IMR-90 (cell line): ENCODE results near the gene D2HGDH. TPM values are rescaled to one million over a fixed set of nuclear protein-coding genes. Genes with fewer than 3 reads are reported as not detected.

Experiments
- ATAC-seq: fragments of 200-7000 bp; cut with Tn5 transposase; 2 replicates; pipeline ENCODE4 v1.9.1; 2020; ENCODE audit warnings: low read depth, mild to moderate bottlenecking, moderate library complexity
- BruUV-seq: library from RNA; stranded (reverse); fragments of 400-500 nt; replicated peaks from 2 replicates; lab custom pipeline; 2021; lab: Mats Ljungman, UMichigan
- CTCF ChIA-PET: fragments of 300-600 bp; formaldehyde crosslinking; extraction: SDS; loops from one replicate; lab custom pipeline; 2021; ENCODE audit warnings: antibody characterized with exemption; lab: Yijun Ruan, JAX
- POLR2A ChIA-PET: fragments of 300-600 bp; sonication (Branson Sonifier 250); formaldehyde crosslinking; loops from one replicate; lab custom pipeline; 2022; ENCODE audit warnings: antibody characterized with exemption; ENCODE audit not compliant: unreplicated experiment; lab: Charles Lee
- DNase-seq: peaks from one replicate; pipeline ENCODE4 v3.0.0; 2013
- H2AFZ ChIP-seq: replicated peaks from 2 replicates; pipeline ENCODE3; 2013; ENCODE audit warnings: low read length, mild to moderate bottlenecking; ENCODE audit not compliant: poor library complexity
- H2AK5ac ChIP-seq: 2 replicates; pipeline ENCODE4 v1.6.1; 2013; ENCODE audit warnings: low read depth, low read length, inconsistent platforms
- H2AK9ac ChIP-seq: replicated peaks from 2 replicates; pipeline ENCODE3; 2013; ENCODE audit warnings: mild to moderate bottlenecking, low read depth, low read length, moderate library complexity; ENCODE audit not compliant: poor library complexity
- H2BK120ac ChIP-seq: 2 replicates; pipeline ENCODE4 v1.6.1; 2013; ENCODE audit warnings: low read depth, low read length, inconsistent platforms
- H2BK15ac ChIP-seq: 3 replicates; pipeline ENCODE4 v1.6.1; 2013; ENCODE audit warnings: low read depth, low read length, inconsistent platforms
- H2BK20ac ChIP-seq: 2 replicates; pipeline ENCODE4 v1.6.1; 2013; ENCODE audit warnings: low read depth, mild to moderate bottlenecking, inconsistent platforms, low read length, moderate library complexity
- H2BK5ac ChIP-seq: 2 replicates; pipeline ENCODE4 v1.6.1; 2013; ENCODE audit warnings: mild to moderate bottlenecking, low read depth, low read length, inconsistent platforms; ENCODE audit not compliant: poor library complexity, severe bottlenecking
- H3K14ac ChIP-seq: replicated peaks from 2 replicates; pipeline ENCODE4 v1.6.1; 2013; ENCODE audit warnings: low read depth, low read length, inconsistent platforms
- H3K18ac ChIP-seq: 2 replicates; pipeline ENCODE4 v1.6.1; 2013; ENCODE audit warnings: low read depth, low read length, control low read depth
- H3K23ac ChIP-seq: 2 replicates; pipeline ENCODE4 v1.6.1; 2013; ENCODE audit warnings: low read depth, low read length, inconsistent platforms
- H3K27ac ChIP-seq: 2 replicates; pipeline ENCODE4 v1.5.1; 2013; ENCODE audit warnings: mild to moderate bottlenecking, control low read depth, low read length; ENCODE audit not compliant: insufficient read depth
- H3K27me3 ChIP-seq: 2 replicates; pipeline ENCODE4 v1.6.1; 2013; ENCODE audit warnings: low read length; ENCODE audit not compliant: control insufficient read depth, insufficient read depth
- H3K36me3 ChIP-seq: 2 replicates; pipeline ENCODE4 v1.6.1; 2013; ENCODE audit warnings: low read length, mixed read lengths; ENCODE audit not compliant: control insufficient read depth, insufficient read depth
- H3K4ac ChIP-seq: 2 replicates; pipeline ENCODE4 v1.6.1; 2013; ENCODE audit warnings: low read depth, low read length, inconsistent platforms
- H3K4me1 ChIP-seq: 2 replicates; pipeline ENCODE4 v1.6.1; 2013; ENCODE audit warnings: low read length, mixed read lengths; ENCODE audit not compliant: control insufficient read depth, insufficient read depth
- H3K4me2 ChIP-seq: 2 replicates; pipeline ENCODE4 v1.6.1; 2013; ENCODE audit warnings: low read depth, mild to moderate bottlenecking, control low read depth, low read length, moderate library complexity
- H3K4me3 ChIP-seq: 2 replicates; pipeline ENCODE4 v1.5.1; 2013; ENCODE audit warnings: low read depth, mild to moderate bottlenecking, control low read depth, low read length, moderate library complexity; ENCODE audit not compliant: insufficient read depth
- H3K56ac ChIP-seq: 2 replicates; pipeline ENCODE4 v1.6.1; 2013; ENCODE audit warnings: low read length, inconsistent platforms; ENCODE audit not compliant: insufficient read depth; ENCODE audit errors: extremely low read depth
- H3K79me1 ChIP-seq, 2 experiments: 2 replicates each; pipeline ENCODE4 v1.6.1; 2013; ENCODE audit warnings: low read length in 2 of 2, inconsistent platforms in 1 of 2, low read depth in 1 of 2
- H3K9ac ChIP-seq: 2 replicates; pipeline ENCODE4 v1.6.1; 2013; ENCODE audit warnings: low read depth, low read length, control low read depth
- H3K9me1 ChIP-seq: 2 replicates; pipeline ENCODE4 v1.6.1; 2013; ENCODE audit warnings: low read length, inconsistent platforms; ENCODE audit not compliant: insufficient read depth
- H3K9me3 ChIP-seq: 2 replicates; pipeline ENCODE4 v1.6.1; 2013; ENCODE audit warnings: low read length; ENCODE audit not compliant: control insufficient read depth, insufficient read depth
- H4K20me1 ChIP-seq: 2 replicates; pipeline ENCODE4 v1.6.1; 2013; ENCODE audit warnings: low read length, inconsistent platforms; ENCODE audit not compliant: insufficient read depth
- H4K5ac ChIP-seq: 2 replicates; pipeline ENCODE4 v1.6.1; 2013; ENCODE audit warnings: mild to moderate bottlenecking, low read depth, low read length, control low read depth
- H4K8ac ChIP-seq, 2 experiments: 2 replicates each; pipeline ENCODE4 v1.6.1; 2013; ENCODE audit warnings: low read depth in 2 of 2, low read length in 2 of 2, control low read depth in 1 of 2, inconsistent platforms in 1 of 2
- H4K91ac ChIP-seq: 2 replicates; pipeline ENCODE4 v1.6.1; 2013; ENCODE audit warnings: low read depth, low read length, inconsistent platforms; ENCODE audit not compliant: insufficient read depth
- BHLHE40 ChIP-seq: fragments of 150-350 bp; IDR thresholded peaks from 2 replicates; pipeline ENCODE4 v1.6.1; 2016; ENCODE audit warnings: mild to moderate bottlenecking, low read depth, low read length
- CEBPB ChIP-seq: IDR thresholded peaks from 2 replicates; pipeline ENCODE4 v1.6.1; 2012; ENCODE audit warnings: low read depth, low read length, improper control_type of control experiment
- CHD1 ChIP-seq: IDR thresholded peaks from 2 replicates; pipeline ENCODE4 v1.6.1; 2012; ENCODE audit warnings: low read depth, low read length, improper control_type of control experiment
- CTCF ChIP-seq: conservative IDR thresholded peaks from 2 replicates; pipeline ENCODE4 v1.5.1; 2012; ENCODE audit warnings: mild to moderate bottlenecking, low read depth, low read length, improper control_type of control experiment
- ELK1 ChIP-seq: fragments of 150-350 bp; IDR thresholded peaks from 2 replicates; pipeline ENCODE4 v1.6.1; 2016; ENCODE audit warnings: low read depth, mild to moderate bottlenecking, low read length, moderate library complexity, borderline replicate concordance
- FOS ChIP-seq: fragments of 150-350 bp; IDR thresholded peaks from 2 replicates; pipeline ENCODE4 v1.6.1; 2016; ENCODE audit warnings: low read depth, low read length
- MAFK ChIP-seq: IDR thresholded peaks from 2 replicates; pipeline ENCODE4 v1.6.1; 2012; ENCODE audit warnings: low read depth, low read length, improper control_type of control experiment
- MAZ ChIP-seq: IDR thresholded peaks from 2 replicates; pipeline ENCODE4 v1.6.1; 2012; ENCODE audit warnings: low read depth, mild to moderate bottlenecking, low read length, improper control_type of control experiment, moderate library complexity, borderline replicate concordance
- MXI1 ChIP-seq: IDR thresholded peaks from 2 replicates; pipeline ENCODE4 v1.6.1; 2012; ENCODE audit warnings: low read depth, mild to moderate bottlenecking, low read length, moderate library complexity, borderline replicate concordance
- NFE2L2 ChIP-seq: fragments of 150-350 bp; IDR thresholded peaks from 2 replicates; pipeline ENCODE4 v1.6.1; 2016; ENCODE audit warnings: low read depth, mild to moderate bottlenecking, low read length
- POLR2A ChIP-seq: IDR thresholded peaks from 2 replicates; pipeline ENCODE4 v1.6.1; 2012; ENCODE audit warnings: mild to moderate bottlenecking, low read depth, low read length
- RAD21 ChIP-seq: IDR thresholded peaks from 2 replicates; pipeline ENCODE4 v1.6.1; 2012; ENCODE audit warnings: low read length, improper control_type of control experiment
- RCOR1 ChIP-seq: IDR thresholded peaks from 2 replicates; pipeline ENCODE4 v1.6.1; 2012; ENCODE audit warnings: mild to moderate bottlenecking, low read length, improper control_type of control experiment; ENCODE audit not compliant: insufficient replicate concordance
- RFX5 ChIP-seq: IDR thresholded peaks from 2 replicates; pipeline ENCODE4 v1.8.0; 2012; ENCODE audit warnings: low read depth, mild to moderate bottlenecking, low read length, moderate library complexity
- SMC3 ChIP-seq: fragments of 150-350 bp; IDR thresholded peaks from 2 replicates; pipeline ENCODE4 v1.6.1; 2016; ENCODE audit warnings: low read depth, mild to moderate bottlenecking, antibody characterized with exemption, low read length, moderate library complexity
- USF2 ChIP-seq: fragments of 150-350 bp; IDR thresholded peaks from 2 replicates; pipeline ENCODE4 v1.6.1; 2017; ENCODE audit warnings: mild to moderate bottlenecking, antibody characterized with exemption, low read length, low read depth
- WGBS, 2 experiments: methylation state at CpG; one replicate each; pipeline versions ENCODE4 v1.1.5 to v1.1.7; 2013; ENCODE audit warnings: missing lambda C conversion rate in 2 of 2; ENCODE audit not compliant: insufficient read length in 1 of 2; ENCODE audit errors: extremely low coverage in 2 of 2; 5-methylcytosine and 5-hydroxymethylcytosine counted together
- dilution Hi-C: fragments of 300-500 bp; cut with HindIII; formaldehyde crosslinking; loops from one replicate; pipeline ENCODE4 v1.14.3; 2018; ENCODE audit warnings: low sequenced_read_pairs; ENCODE audit not compliant: unreplicated experiment
- in situ Hi-C: fragments of 300-500 bp; cut with MboI; formaldehyde crosslinking; loops from 3 replicates; pipeline ENCODE4 v1.14.3; 2019; ENCODE audit warnings: low sequenced_read_pairs, inconsistent platforms, mixed read lengths
- intact Hi-C: fragments of 100-400 bp; cut with micrococcal nuclease; formaldehyde crosslinking; loops from 2 replicates; pipeline ENCODE4 v1.10.0; 2022
- polyA plus RNA-seq, 3 experiments: library from polyadenylated mRNA; depleted of rRNA; stranded (reverse); fragments of >200 nt; gene quantifications; 2 replicates each; pipeline ENCODE4 v1.2.3, GENCODE V29; 2012; ENCODE audit warnings: low replicate concordance in 1 of 3
- total RNA-seq: library from RNA; depleted of rRNA; stranded (reverse); fragments of >200 nt; gene quantifications from 2 replicates; pipeline ENCODE4 v1.2.3, GENCODE V29; 2012

The D2HGDH gene
- total and polyA plus RNA-seq, 2 of the 4 experiments (the other 2 are of a cell fraction): 6.3 to 22.1 TPM

GRCh38 chr2:241708879-241709278, 25.6 kb upstream of the D2HGDH start:
- ChIA-PET POLR2A (no interaction called here), CTCF (no interaction called here)
- DNase-seq: no peak
- H3K4ac ChIP-seq: no peak overlapping the region
- dilution Hi-C loops (no loop called here), intact Hi-C loops (loop anchor here (10.0 kb wide), 1 partner anchor 166 kb away; no protein-coding TSS in a partner anchor), in situ Hi-C loops (no loop called here)
- no peak overlapping the region for H3K56ac ChIP-seq
- H3K27me3 ChIP-seq: no peaks in the 10 kb centered on the region
- H3K18ac ChIP-seq: no peak overlapping the region
- no peak overlapping the region for H3K4me3 ChIP-seq
- H3K9ac ChIP-seq: no peak overlapping the region
- H3K27ac ChIP-seq: no peak overlapping the region
- no peak overlapping the region for H3K4me2 ChIP-seq
- H3K79me1 ChIP-seq: peaks cover 3 to 11% of the 10 kb centered on the region in 2 experiments; a peak in 2 of 4 replicates
- H2BK15ac ChIP-seq: no peak overlapping the region
- no peak overlapping the region for H2BK5ac ChIP-seq
- H3K9me3 ChIP-seq: peaks cover 4% of the 10 kb centered on the region; the same call in 1 of the 2 replicates
- H4K20me1 ChIP-seq: peaks cover 3% of the 10 kb centered on the region
- H2AK5ac ChIP-seq: no peak overlapping the region
- ATAC-seq: no peak
- no peak overlapping the region for H2BK20ac ChIP-seq
- no peak overlapping the region for H4K91ac ChIP-seq
- H3K14ac ChIP-seq: no peak overlapping the region
- H2BK120ac ChIP-seq: no peak overlapping the region
- H3K9me1 ChIP-seq: 0 out of 2 replicates have a peak, but pooled peaks cover 2% of the 10 kb centered on the region
- no TSS peak for BruUV-seq
- H3K23ac ChIP-seq: no peak overlapping the region
- H3K4me1 ChIP-seq: no peaks in the 10 kb centered on the region
- H4K8ac ChIP-seq: no peak overlapping the region
- no peak overlapping the region for H2AFZ ChIP-seq
- 89% methylated on average over 7 of the region's 10 CpGs; no CpG with 5 or more reads in 1 of the 2 experiments for WGBS, 2 experiments
- peaks cover 60% of the 10 kb centered on the region for H3K36me3 ChIP-seq
- no peak for TF ChIP-seq POLR2A
- TF ChIP-seq MAZ: no peak
- TF ChIP-seq RFX5: no peak
- TF ChIP-seq MXI1: no peak
- no peak for TF ChIP-seq CTCF
- TF ChIP-seq FOS: no peak
- no peak for TF ChIP-seq USF2
- TF ChIP-seq NFE2L2: no peak
- TF ChIP-seq CEBPB: no peak
- TF ChIP-seq SMC3: no peak
- no peak for TF ChIP-seq RAD21
- TF ChIP-seq MAFK: no peak
- TF ChIP-seq CHD1: no peak
- no peak for TF ChIP-seq RCOR1
- no peak for TF ChIP-seq ELK1
- TF ChIP-seq BHLHE40: no peak
- no peak overlapping the region for H4K5ac ChIP-seq
- H2AK9ac ChIP-seq: no peak overlapping the region
